Calu3 (cell line): ENCODE measurements around the gene METTL22. TPM values are rescaled to one million over a fixed set of nuclear protein-coding genes. Genes with fewer than 3 reads are reported as not detected.

Experiments used
- BruUV-seq: library from RNA; stranded (reverse); fragments of 400-500 nt; replicated peaks from 2 replicates; lab custom pipeline; 2021; lab: Mats Ljungman, UMichigan
- CTCF ChIA-PET: fragments of 300-600 bp; sonication (Branson Sonifier 250); formaldehyde crosslinking; loops from one replicate; lab custom pipeline; 2022; ENCODE audit warnings: antibody characterized with exemption; lab: Charles Lee
- DNase-seq: peaks from one replicate; pipeline ENCODE4 v3.0.0; 2022
- H3K27ac Mint-ChIP-seq: one replicate; pipeline ENCODE4 v1.8.0; 2022; ENCODE audit warnings: mixed read lengths; ENCODE audit not compliant: unreplicated experiment
- H3K27me3 Mint-ChIP-seq: one replicate; pipeline ENCODE4 v1.8.0; 2022; ENCODE audit warnings: mixed read lengths; ENCODE audit not compliant: unreplicated experiment
- H3K36me3 Mint-ChIP-seq: one replicate; pipeline ENCODE4 v1.8.0; 2022; ENCODE audit warnings: mild to moderate bottlenecking, moderate library complexity, mixed read lengths; ENCODE audit not compliant: insufficient read depth, unreplicated experiment
- H3K4me1 Mint-ChIP-seq: one replicate; pipeline ENCODE4 v1.8.0; 2022; ENCODE audit warnings: mild to moderate bottlenecking, low read depth, mixed read lengths; ENCODE audit not compliant: unreplicated experiment
- H3K4me3 Mint-ChIP-seq: one replicate; pipeline ENCODE4 v1.8.0; 2022; ENCODE audit warnings: mild to moderate bottlenecking, low read depth, moderate library complexity, mixed read lengths; ENCODE audit not compliant: unreplicated experiment
- H3K9me3 Mint-ChIP-seq: one replicate; pipeline ENCODE4 v1.8.0; 2022; ENCODE audit warnings: low read depth, mixed read lengths; ENCODE audit not compliant: unreplicated experiment
- intact Hi-C: fragments of 100-400 bp; cut with micrococcal nuclease; formaldehyde crosslinking; loops from one replicate; pipeline ENCODE4 v1.10.0; 2022; ENCODE audit not compliant: unreplicated experiment
- total RNA-seq: library from RNA; stranded (reverse); gene quantifications from 2 replicates; pipeline ENCODE4 v1.2.3, GENCODE V29; 2022
- TF ChIP-seq, protein P1 (sequence below): fragments of 200-600 bp; IDR thresholded peaks from one replicate; pipeline ENCODE4 v1.8.0; 2022; ENCODE audit warnings: antibody characterized with exemption; ENCODE audit not compliant: unreplicated experiment

Gene METTL22
- total RNA-seq, 1 experiment from 2014 or later: 71.7 TPM

- Mint-ChIP-seq H3K36me3 (peaks cover 45% of the 10 kb centered on the region), H3K4me1 (peaks cover 9% of the 10 kb centered on the region), H3K9me3 (no peaks in the 10 kb centered on the region), H3K4me3 (no peak overlapping the region), H3K27me3 (peaks cover 20% of the 10 kb centered on the region), H3K27ac (no peak overlapping the region)
- no peak for DNase-seq
- CTCF ChIA-PET: no interaction called here
- TF ChIP-seq, protein P1, sequence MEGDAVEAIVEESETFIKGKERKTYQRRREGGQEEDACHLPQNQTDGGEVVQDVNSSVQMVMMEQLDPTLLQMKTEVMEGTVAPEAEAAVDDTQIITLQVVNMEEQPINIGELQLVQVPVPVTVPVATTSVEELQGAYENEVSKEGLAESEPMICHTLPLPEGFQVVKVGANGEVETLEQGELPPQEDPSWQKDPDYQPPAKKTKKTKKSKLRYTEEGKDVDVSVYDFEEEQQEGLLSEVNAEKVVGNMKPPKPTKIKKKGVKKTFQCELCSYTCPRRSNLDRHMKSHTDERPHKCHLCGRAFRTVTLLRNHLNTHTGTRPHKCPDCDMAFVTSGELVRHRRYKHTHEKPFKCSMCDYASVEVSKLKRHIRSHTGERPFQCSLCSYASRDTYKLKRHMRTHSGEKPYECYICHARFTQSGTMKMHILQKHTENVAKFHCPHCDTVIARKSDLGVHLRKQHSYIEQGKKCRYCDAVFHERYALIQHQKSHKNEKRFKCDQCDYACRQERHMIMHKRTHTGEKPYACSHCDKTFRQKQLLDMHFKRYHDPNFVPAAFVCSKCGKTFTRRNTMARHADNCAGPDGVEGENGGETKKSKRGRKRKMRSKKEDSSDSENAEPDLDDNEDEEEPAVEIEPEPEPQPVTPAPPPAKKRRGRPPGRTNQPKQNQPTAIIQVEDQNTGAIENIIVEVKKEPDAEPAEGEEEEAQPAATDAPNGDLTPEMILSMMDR: no peak
- intact Hi-C loops: loop anchor here (2.0 kb wide), 1 partner anchor 57 kb away; no protein-coding TSS in a partner anchor
- no TSS peak for BruUV-seq
Observed at GRCh38 chr16:8623634-8624033, 2.1 kb downstream of the METTL22 start.

- CTCF ChIA-PET: no interaction called here
- intact Hi-C loops: no loop called here
- no TSS peak for BruUV-seq
- Mint-ChIP-seq H3K36me3 (peaks cover 45% of the 10 kb centered on the region), H3K9me3 (no peaks in the 10 kb centered on the region), H3K27me3 (peaks cover under 1% of the 10 kb centered on the region), H3K4me3 (no peak overlapping the region), H3K4me1 (peaks cover 9% of the 10 kb centered on the region), H3K27ac (no peak overlapping the region)
- TF ChIP-seq, protein P1: no peak
- no peak for DNase-seq
Observed at GRCh38 chr16:8625491-8626087, 4.1 kb downstream of the METTL22 start.

GRCh38 chr16:8626946-8627345, 5.4 kb downstream of the METTL22 start:
- TF ChIP-seq, protein P1: no peak
- Mint-ChIP-seq H3K9me3 (no peaks in the 10 kb centered on the region), H3K27me3 (no peaks in the 10 kb centered on the region), H3K4me1 (peaks cover 9% of the 10 kb centered on the region), H3K27ac (no peak overlapping the region), H3K4me3 (no peak overlapping the region), H3K36me3 (peaks cover 42% of the 10 kb centered on the region)
- DNase-seq: no peak
- intact Hi-C loops: no loop called here
- CTCF ChIA-PET: no interaction called here
- no TSS peak for BruUV-seq

- intact Hi-C loops: no loop called here
- CTCF ChIA-PET: no interaction called here
- peaks cover 9% of the 10 kb centered on the region for H3K4me1 Mint-ChIP-seq
- BruUV-seq: no TSS peak
- TF ChIP-seq, protein P1: no peak
- H3K9me3 Mint-ChIP-seq: no peaks in the 10 kb centered on the region
- H3K27ac Mint-ChIP-seq: no peak overlapping the region
- no peaks in the 10 kb centered on the region for H3K27me3 Mint-ChIP-seq
- no peak overlapping the region for H3K4me3 Mint-ChIP-seq
- peaks cover 39% of the 10 kb centered on the region for H3K36me3 Mint-ChIP-seq
- DNase-seq: no peak
Observed at GRCh38 chr16:8627456-8627855, 6.0 kb downstream of the METTL22 start.
